CD4-positive, CD25-positive, alpha-beta regulatory T cell (primary cell): ENCODE measurements around the gene PTCD2. TPM values are rescaled to one million over a fixed set of nuclear protein-coding genes. Genes with fewer than 3 reads are reported as not detected.

ENCODE experiments used
- ATAC-seq, 2 donors: fragments of 150-1000 bp; cut with Tn5 transposase; one replicate each; pipeline ENCODE4 v1.10.0; 2021; ENCODE audit warnings: low read depth in 2 of 2, moderate number of reproducible peaks in 2 of 2, moderate library complexity in 1 of 2
- DNase-seq, 3 donors: peaks; one replicate each; pipeline versions ENCODE4 v3.0.0 to v3.0.0-alpha.2; 2012 to 2022; ENCODE audit warnings: mixed read lengths in 1 of 3
- H3K27ac ChIP-seq: one replicate; pipeline ENCODE4 v1.7.0; 2013; ENCODE audit warnings: mild to moderate bottlenecking, low read length; ENCODE audit not compliant: insufficient read depth, poor library complexity, severe bottlenecking
- H3K27me3 ChIP-seq: one replicate; pipeline ENCODE4 v1.7.0; 2013; ENCODE audit warnings: low read length; ENCODE audit not compliant: control insufficient read depth, insufficient read depth
- H3K36me3 ChIP-seq: one replicate; pipeline ENCODE4 v1.7.0; 2013; ENCODE audit warnings: mild to moderate bottlenecking, low read length, moderate library complexity; ENCODE audit not compliant: control insufficient read depth, insufficient read depth
- H3K4me1 ChIP-seq: 2 replicates; pipeline ENCODE4 v1.7.0; 2013; ENCODE audit warnings: mild to moderate bottlenecking, low read length; ENCODE audit not compliant: insufficient read depth, control insufficient read depth, poor library complexity, severe bottlenecking
- H3K4me3 ChIP-seq: one replicate; pipeline ENCODE4 v1.7.0; 2013; ENCODE audit warnings: low read depth, mild to moderate bottlenecking, low read length, moderate library complexity
- H3K9me3 ChIP-seq, 2 experiments: 1 replicate in 1 of 2; 2 replicates in 1 of 2; pipeline ENCODE4 v1.7.0; 2013; ENCODE audit warnings: low read length in 2 of 2, mild to moderate bottlenecking in 1 of 2, moderate library complexity in 1 of 2; ENCODE audit not compliant: control insufficient read depth in 2 of 2
- H3K27ac Mint-ChIP-seq, 3 donors: one replicate each; pipeline ENCODE4 v1.8.0; 2020 to 2022; ENCODE audit warnings: mild to moderate bottlenecking in 3 of 3, mixed read lengths in 3 of 3, moderate library complexity in 2 of 3
- H3K27me3 Mint-ChIP-seq: one replicate; pipeline ENCODE4 v1.8.0; 2022; ENCODE audit warnings: mild to moderate bottlenecking, mixed read lengths
- H3K36me3 Mint-ChIP-seq: one replicate; pipeline ENCODE4 v1.8.0; 2020; ENCODE audit warnings: mixed read lengths
- H3K4me1 Mint-ChIP-seq, 4 donors: one replicate each; pipeline ENCODE4 v1.8.0; 2020 to 2022; ENCODE audit warnings: mixed read lengths in 4 of 4, mild to moderate bottlenecking in 1 of 4
- H3K4me3 Mint-ChIP-seq, 4 donors: one replicate each; pipeline ENCODE4 v1.8.0; 2020 to 2022; ENCODE audit warnings: mild to moderate bottlenecking in 4 of 4, mixed read lengths in 4 of 4, moderate library complexity in 3 of 4
- H3K9me3 Mint-ChIP-seq, 7 donors: one replicate each; pipeline ENCODE4 v1.8.0; 2020 to 2022; ENCODE audit warnings: mixed read lengths in 7 of 7, mild to moderate bottlenecking in 3 of 7, moderate library complexity in 2 of 7
- polyA plus RNA-seq, 4 donors: library from polyadenylated mRNA; unstranded; fragments of 300-500 nt; fragmentation: Illumina TruSeq; gene quantifications; one replicate each; pipeline ENCODE4 v1.2.3, GENCODE V29; 2021
- total RNA-seq: library from RNA; stranded (reverse); gene quantifications from one replicate; pipeline ENCODE4 v1.2.3, GENCODE V29; 2022

PTCD2 gene
- total and polyA plus RNA-seq, 5 donors from 2014 or later, result 3.4 to 6.5 (median 5.5) TPM

DNA sequence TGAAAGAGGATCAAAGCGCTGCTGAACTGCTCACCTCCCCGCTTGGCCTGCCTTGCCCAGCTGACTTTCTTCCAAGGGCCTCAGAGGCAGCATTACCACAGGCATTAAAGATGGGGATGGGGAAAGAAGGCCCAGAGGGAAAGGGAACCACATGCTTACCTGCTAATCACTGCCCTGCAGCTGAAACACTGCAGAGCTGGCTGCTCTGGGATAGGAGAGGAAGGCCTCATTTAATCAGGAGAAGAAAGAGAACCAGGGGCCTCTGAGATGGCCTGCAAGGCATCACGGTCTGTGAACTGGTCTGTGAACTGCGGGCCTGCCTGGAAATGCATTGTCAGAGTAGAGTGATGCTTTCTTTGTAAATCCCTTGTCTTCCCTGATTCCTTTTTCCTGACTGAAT is 44.8 kb downstream of the PTCD2 start:
- Mint-ChIP-seq H3K27ac (peak overlapping the region in 2 of 3 donors; percentile 11 to 46), H3K27me3 (no peaks in the 10 kb centered on the region), H3K4me1 (peaks cover 0 to 5% (median 0%) of the 10 kb centered on the region in 4 donors), H3K9me3 (no peaks in the 10 kb centered on the region), H3K36me3 (peaks cover 26% of the 10 kb centered on the region), H3K4me3 (no peak overlapping the region)
- Histone ChIP-seq H3K4me1 (no peaks in the 10 kb centered on the region), H3K4me3 (no peak overlapping the region), H3K27ac (no peak overlapping the region), H3K36me3 (no peaks in the 10 kb centered on the region), H3K9me3 (no peaks in the 10 kb centered on the region), H3K27me3 (no peaks in the 10 kb centered on the region)
- DNase-seq (no peak), ATAC-seq (no peak)

DNA sequence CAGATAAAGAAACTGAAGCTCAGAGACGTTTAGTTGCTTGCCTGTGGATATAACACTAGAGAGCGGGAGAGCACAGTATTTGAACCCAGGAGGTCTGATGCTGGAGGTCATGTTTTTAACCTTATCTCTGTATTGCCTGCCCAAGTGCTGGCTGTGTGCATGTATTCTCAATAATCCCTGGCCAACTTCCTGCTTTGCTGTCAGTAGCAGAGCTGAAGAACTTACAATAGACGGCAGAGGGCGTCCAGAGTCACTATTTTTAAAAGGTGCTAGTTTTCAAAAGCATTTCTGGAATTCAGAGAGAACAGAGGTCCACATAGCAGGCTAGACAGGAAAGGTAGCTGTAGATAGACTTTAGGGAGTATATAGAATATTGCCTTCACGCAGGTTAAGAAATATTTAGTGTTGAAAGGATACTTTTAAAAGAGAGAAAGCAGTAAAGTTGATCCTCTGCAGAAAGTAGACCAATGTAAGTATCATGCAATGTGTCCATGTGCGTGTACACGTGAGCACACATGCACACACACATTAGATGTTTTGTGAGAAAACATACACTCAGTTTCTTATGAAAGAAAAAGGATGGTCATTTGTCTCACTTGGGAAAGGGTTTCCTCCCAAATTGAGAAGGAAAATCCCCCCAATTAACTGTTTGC is 46.3 kb downstream of the PTCD2 start:
- H3K4me1 Mint-ChIP-seq, result peaks cover 0 to 5% (median 0%) of the 10 kb centered on the region in 4 donors
- no peaks in the 10 kb centered on the region for H3K27me3 Mint-ChIP-seq

DNA sequence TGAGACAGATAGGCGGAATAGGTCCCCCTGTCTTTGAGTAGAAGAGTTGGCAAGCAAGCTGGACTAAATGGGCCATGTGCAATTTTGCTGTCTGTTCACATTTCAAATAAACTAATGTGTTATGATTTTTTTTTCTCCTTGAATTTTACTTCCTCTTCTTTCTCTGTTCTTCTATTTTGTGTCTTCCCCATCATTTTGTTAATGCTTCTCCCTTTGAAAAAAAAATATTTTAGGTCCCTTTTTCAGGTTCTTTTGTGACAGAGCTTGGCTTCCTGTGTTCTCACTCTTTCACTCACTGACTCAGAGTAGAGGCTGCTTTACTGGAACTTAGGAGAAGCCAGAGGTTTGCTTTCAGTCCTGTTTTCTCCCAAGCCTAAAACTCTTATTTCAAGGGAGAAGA is 48.1 kb downstream of the PTCD2 start:
- Histone ChIP-seq H3K4me1 (no peaks in the 10 kb centered on the region), H3K27ac (no peak overlapping the region), H3K4me3 (no peak overlapping the region), H3K27me3 (no peaks in the 10 kb centered on the region), H3K36me3 (no peaks in the 10 kb centered on the region), H3K9me3 (no peaks in the 10 kb centered on the region)
- no peaks in the 10 kb centered on the region for H3K27me3 Mint-ChIP-seq
- no peaks in the 10 kb centered on the region for H3K9me3 Mint-ChIP-seq
- no peak overlapping the region for H3K4me3 Mint-ChIP-seq
- peaks cover 0 to 5% (median 0%) of the 10 kb centered on the region in 4 donors for H3K4me1 Mint-ChIP-seq
- DNase-seq (no peak), ATAC-seq (no peak)
- peaks cover 16% of the 10 kb centered on the region for H3K36me3 Mint-ChIP-seq
- H3K27ac Mint-ChIP-seq, result no peak overlapping the region

More for the DNA sequence above, 46.3 kb downstream of the PTCD2 start:
- ATAC-seq (peak; percentile 55 to 65), DNase-seq (peak in 2 of 3 donors; percentile 28 to 62)
- H3K4me1 ChIP-seq, result no peaks in the 10 kb centered on the region
- H3K27me3 ChIP-seq, result no peaks in the 10 kb centered on the region
- H3K36me3 Mint-ChIP-seq, result peaks cover 21% of the 10 kb centered on the region
- no peak overlapping the region for H3K4me3 Mint-ChIP-seq
- no peaks in the 10 kb centered on the region for H3K9me3 Mint-ChIP-seq
- no peak overlapping the region for H3K4me3 ChIP-seq
- H3K27ac ChIP-seq, result no peak overlapping the region
- H3K9me3 ChIP-seq, result no peaks in the 10 kb centered on the region
- H3K36me3 ChIP-seq, result no peaks in the 10 kb centered on the region
- no peak overlapping the region for H3K27ac Mint-ChIP-seq

DNA sequence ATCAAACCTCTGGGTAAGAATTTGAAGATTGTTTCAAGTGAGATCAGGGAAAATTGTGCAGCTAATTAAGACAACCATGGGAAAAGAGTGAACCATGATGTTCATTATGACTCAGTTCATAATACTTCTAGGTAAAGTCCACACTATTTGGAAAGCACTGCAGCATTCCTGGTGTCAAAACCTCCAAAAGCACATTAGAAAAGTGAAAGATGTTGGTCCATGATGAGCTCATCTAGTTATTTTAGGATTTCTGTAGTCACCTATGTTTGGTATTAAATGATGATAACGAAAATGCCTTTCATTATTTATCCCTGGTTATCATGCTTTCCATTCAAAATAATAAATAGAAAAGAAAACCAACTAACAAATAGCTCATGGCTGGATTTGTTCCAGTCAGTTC is 49.1 kb downstream of the PTCD2 start:
- peaks cover 12% of the 10 kb centered on the region for H3K36me3 Mint-ChIP-seq
- no peak overlapping the region for H3K4me3 ChIP-seq
- no peaks in the 10 kb centered on the region for H3K9me3 ChIP-seq
- H3K27ac Mint-ChIP-seq, result no peak overlapping the region
- H3K4me1 ChIP-seq, result no peaks in the 10 kb centered on the region
- no peaks in the 10 kb centered on the region for H3K9me3 Mint-ChIP-seq
- ATAC-seq (no peak), DNase-seq (no peak)
- H3K27me3 ChIP-seq, result no peaks in the 10 kb centered on the region
- H3K27ac ChIP-seq, result no peak overlapping the region
- H3K4me1 Mint-ChIP-seq, result peaks cover 0 to 5% (median 0%) of the 10 kb centered on the region in 4 donors
- H3K36me3 ChIP-seq, result no peaks in the 10 kb centered on the region
- H3K4me3 Mint-ChIP-seq, result no peak overlapping the region
- H3K27me3 Mint-ChIP-seq, result no peaks in the 10 kb centered on the region

DNA sequence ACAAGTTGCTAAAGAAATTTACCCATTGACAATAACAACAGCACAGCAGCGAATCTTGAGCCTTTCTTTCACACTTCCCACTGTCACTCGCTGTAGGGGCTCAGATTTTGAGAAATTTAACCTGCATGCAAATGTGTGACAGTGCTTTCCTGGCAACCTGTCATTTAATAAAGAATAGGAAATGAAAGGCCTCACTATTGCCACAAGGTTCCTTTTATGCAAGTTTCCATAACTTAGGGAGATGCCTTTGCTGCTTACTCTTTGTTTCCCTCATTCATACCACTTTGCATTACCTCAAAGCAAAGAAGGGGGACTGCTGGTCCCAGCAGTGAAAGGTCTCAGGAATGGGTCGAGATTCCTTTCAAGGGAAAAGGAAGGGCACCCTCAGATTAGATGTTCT is 49.5 kb downstream of the PTCD2 start:
- Histone ChIP-seq H3K27me3 (no peaks in the 10 kb centered on the region), H3K27ac (no peak overlapping the region), H3K4me1 (no peaks in the 10 kb centered on the region), H3K9me3 (no peaks in the 10 kb centered on the region), H3K36me3 (no peaks in the 10 kb centered on the region), H3K4me3 (no peak overlapping the region)
- Mint-ChIP-seq H3K27ac (no peak overlapping the region), H3K9me3 (no peaks in the 10 kb centered on the region), H3K36me3 (peaks cover 12% of the 10 kb centered on the region), H3K4me3 (no peak overlapping the region), H3K4me1 (peaks cover 0 to 5% (median 0%) of the 10 kb centered on the region in 4 donors), H3K27me3 (no peaks in the 10 kb centered on the region)
- no peak for ATAC-seq
- DNase-seq, result no peak

DNA sequence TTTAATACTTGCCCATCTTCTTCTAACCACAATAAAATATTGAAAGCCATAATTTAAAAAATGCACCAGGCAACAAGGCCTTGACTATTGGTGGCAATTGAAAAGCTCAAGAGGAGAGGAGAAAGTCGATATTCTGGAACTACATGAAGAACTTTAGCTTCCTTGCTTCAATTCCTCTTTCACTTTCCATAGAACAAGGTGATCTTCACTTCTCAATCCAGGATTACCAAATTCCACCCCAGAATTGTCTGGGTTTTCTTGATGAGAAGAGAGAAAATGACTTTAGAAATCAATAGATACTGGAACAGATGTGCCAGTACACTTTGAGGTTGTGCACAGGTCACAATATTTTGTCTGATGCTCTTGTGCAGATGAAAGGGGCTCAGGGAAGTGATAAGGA is 52.2 kb downstream of the PTCD2 start:
- ATAC-seq (no peak), DNase-seq (no peak)
- H3K27me3 ChIP-seq, result no peaks in the 10 kb centered on the region
- H3K4me1 Mint-ChIP-seq, result no peaks in the 10 kb centered on the region
- no peak overlapping the region for H3K4me3 Mint-ChIP-seq
- H3K9me3 Mint-ChIP-seq, result no peaks in the 10 kb centered on the region
- H3K27ac Mint-ChIP-seq, result no peak overlapping the region
- H3K27me3 Mint-ChIP-seq, result peaks cover 2% of the 10 kb centered on the region
- H3K36me3 ChIP-seq, result no peaks in the 10 kb centered on the region
- no peaks in the 10 kb centered on the region for H3K9me3 ChIP-seq
- H3K27ac ChIP-seq, result no peak overlapping the region
- H3K4me1 ChIP-seq, result no peaks in the 10 kb centered on the region
- H3K4me3 ChIP-seq, result no peak overlapping the region
- peaks cover 12% of the 10 kb centered on the region for H3K36me3 Mint-ChIP-seq

DNA sequence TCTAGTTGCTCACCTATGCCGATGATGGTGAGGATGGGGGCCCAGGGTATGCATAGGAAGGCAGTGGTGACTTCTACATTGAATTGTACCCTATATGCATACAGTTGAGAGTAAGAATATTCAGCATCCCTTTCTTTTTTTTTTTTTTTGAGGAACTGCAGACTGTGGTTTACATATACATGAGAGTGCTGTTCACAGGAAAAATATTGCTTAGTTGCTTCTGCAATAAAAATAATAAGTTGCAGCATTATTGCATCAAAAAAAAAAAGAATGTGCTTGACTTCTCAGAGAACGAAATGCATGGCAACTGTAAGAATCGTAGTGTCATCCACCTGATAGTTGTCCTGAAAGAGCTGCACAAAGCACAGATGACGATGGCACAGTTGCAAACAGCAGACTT is 52.8 kb downstream of the PTCD2 start:
- H3K9me3 Mint-ChIP-seq, result no peaks in the 10 kb centered on the region
- Histone ChIP-seq H3K9me3 (no peaks in the 10 kb centered on the region), H3K36me3 (no peaks in the 10 kb centered on the region), H3K4me1 (no peaks in the 10 kb centered on the region), H3K4me3 (no peak overlapping the region), H3K27ac (no peak overlapping the region), H3K27me3 (no peaks in the 10 kb centered on the region)
- no peak overlapping the region for H3K27ac Mint-ChIP-seq
- peaks cover 12% of the 10 kb centered on the region for H3K36me3 Mint-ChIP-seq
- ATAC-seq, result no peak
- no peak overlapping the region for H3K4me3 Mint-ChIP-seq
- H3K4me1 Mint-ChIP-seq, result no peaks in the 10 kb centered on the region
- DNase-seq, result no peak
- H3K27me3 Mint-ChIP-seq, result peaks cover 4% of the 10 kb centered on the region

DNA sequence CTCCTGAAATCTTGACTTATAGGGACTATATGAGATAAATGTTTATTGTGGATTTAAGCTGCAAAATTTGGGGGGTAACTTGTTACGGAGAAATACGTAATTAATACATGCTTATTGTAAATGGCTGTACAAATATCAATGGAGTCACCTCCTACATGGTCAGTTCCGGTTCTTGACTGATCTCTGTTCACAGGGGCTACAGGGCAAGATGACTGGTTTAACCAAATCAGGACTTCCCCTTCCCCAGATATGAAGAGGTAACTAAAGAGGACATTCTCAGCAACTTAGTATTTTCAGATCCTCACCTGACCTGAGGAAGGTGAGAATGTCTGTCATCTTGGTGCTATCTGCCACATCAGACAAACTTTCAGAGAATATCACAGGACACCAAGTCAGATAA is 54.7 kb downstream of the PTCD2 start:
- no peak for DNase-seq
- Histone ChIP-seq H3K4me1 (no peaks in the 10 kb centered on the region), H3K4me3 (no peak overlapping the region), H3K9me3 (no peaks in the 10 kb centered on the region), H3K36me3 (no peaks in the 10 kb centered on the region), H3K27ac (no peak overlapping the region), H3K27me3 (no peaks in the 10 kb centered on the region)
- Mint-ChIP-seq H3K9me3 (no peaks in the 10 kb centered on the region), H3K36me3 (peaks cover 12% of the 10 kb centered on the region), H3K4me1 (no peaks in the 10 kb centered on the region), H3K4me3 (no peak overlapping the region), H3K27ac (no peak overlapping the region), H3K27me3 (peaks cover 4% of the 10 kb centered on the region)
- ATAC-seq, result no peak
